HUDEP-2 (cell line): Measurements from ENCODE around the gene CNTNAP2.
"Not testable (repeated sequence)": the region's sequence is repeated elsewhere in the genome, so short reads cannot be mapped to it uniquely, and the experiment has no call there.

Source experiments
- DNase-seq, 76 experiments: peaks; one replicate each; lab custom pipeline; 2025; ENCODE audit not compliant: unreplicated experiment in 76 of 76; lab: John Stamatoyannopoulos, UW

CNTNAP2 gene

DNA sequence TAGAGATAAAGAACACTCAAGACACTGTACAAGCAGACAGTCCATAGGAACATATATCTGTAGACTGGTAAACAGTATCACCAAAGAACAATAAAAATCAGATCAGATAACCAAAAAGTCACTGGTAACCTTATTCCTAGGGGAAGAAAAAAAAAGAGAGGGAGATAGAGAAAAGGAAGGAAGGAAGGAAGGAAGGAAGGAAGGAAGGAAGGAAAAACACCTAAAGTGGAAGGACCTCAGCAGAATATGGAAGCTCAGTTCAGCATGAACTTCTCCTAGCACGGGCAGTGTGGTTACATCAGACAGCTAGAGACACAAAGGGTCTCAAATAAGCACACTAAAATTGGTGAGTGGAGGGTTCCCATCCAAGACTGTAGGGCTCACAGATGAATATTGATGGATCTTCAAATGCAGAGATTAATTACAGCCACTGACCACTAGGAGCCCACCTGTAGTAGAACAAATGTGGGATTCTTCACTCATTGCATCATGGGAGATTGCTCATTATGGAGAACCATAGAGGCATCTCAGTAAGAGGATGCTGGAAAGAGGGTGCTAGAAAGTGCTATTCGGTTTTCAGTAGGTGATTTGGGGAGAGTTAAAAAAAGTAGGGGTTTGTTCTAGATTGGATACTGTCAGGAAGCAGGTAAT, 2180.5 kb downstream of the CNTNAP2 start:
- DNase-seq: no peak

DNA sequence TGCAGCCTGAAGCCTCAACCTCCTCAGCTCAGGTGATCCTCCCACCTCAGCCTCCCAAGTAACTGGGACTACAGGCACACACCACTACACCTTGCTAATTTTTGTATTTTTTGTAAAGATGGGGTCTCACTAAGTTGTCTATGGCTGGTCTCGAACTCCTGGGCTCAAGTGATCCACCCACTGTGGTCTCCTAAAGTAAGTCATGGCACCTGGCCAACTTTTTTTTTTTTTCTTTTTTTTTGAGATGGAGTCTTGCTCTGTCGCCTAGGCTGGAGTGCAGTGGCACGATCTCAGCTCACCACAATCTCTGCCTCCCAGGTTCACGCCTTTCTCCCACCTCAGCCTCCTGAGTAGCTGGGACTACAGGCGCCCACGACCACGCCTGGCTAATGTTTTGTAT, 2182.2 kb downstream of the CNTNAP2 start:
- not testable (repeated sequence) for DNase-seq

DNA sequence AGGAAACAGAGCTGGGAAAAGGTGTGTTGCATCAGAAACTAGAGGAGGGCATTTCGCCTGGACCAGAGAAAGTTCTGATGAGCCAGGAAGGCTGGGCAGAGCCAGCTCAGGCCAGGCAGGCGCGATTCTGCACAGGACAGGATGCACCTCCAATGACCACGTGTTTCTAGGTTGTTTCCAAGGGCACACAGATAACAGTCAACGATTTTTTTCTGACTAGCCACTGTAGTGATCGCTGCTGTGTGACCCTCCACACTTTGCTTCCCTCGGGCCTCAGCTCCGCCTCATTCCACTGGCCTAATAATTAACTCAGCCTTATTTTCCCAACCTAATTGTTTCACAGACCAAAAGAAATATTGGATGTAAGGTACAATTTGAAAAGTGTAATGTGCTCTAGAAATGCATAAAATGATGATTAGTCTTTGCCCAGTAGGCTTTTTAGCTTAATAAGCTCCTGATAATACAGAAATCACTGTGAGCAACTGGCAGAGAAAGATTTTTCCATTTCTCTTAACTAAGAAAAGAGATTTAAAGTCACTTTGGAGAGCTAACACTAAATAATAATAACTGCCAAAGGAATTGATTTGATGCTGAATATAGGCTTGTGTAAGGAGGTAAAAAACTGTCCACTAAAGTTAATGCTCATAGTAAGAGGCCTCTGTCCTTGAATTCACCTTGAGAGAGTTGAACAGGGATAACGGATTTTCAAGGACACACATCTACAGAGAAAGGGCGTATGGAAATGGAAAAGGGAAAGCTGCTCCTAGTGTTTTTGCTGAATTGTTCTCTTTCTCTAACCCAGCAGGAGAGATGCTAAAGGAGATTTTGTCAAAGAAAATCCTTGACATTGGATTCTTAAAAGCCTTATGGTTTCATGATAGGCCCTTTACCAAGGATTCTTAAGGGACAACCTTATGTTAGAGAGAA, 2183.0 kb downstream of the CNTNAP2 start:
- no peak for DNase-seq

GRCh38 chr7:148302436-148302835, 2185.8 kb downstream of the CNTNAP2 start:
- DNase-seq: not testable (repeated sequence)

DNA sequence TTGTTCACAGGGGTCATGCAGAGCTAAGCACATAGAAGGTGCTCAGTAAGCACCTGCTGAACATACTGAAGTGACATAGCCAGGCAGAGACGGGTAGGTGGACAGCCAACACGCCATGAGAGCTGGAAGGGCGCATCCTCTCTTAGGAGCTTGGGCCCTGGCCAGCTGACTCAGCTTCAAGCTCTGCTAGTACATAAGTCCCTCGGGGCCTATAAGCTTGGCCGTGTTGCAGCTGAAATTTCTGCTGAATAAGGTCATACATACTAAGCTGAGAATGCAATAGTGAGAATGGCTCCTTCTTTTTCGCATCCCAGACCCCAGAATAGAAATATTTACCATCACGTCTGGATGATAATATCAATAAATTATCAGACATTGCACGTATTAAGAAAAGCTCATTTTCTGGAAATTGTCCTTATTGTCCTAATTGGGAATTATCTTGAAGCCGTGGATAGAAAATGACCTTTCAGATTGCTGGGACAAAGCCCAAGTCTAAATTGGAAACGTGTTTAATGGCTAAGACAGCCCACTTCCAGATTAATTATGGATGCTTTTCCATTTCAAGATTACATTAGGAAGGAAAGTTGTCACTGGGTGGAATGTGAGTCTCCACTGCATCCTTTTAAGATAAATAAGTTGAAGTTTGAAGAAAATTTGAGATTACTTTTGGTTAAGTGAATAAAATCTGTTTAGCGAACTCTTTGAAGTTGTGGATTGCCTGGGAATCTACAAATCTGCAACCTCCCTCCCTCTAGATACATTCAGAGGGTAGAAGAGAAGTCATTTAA, 2186.9 kb downstream of the CNTNAP2 start:
- DNase-seq: peak in 2 of 76 experiments; percentile 13 to 17

- no peak for DNase-seq
Observed at GRCh38 chr7:148304083-148304335, 2187.4 kb downstream of the CNTNAP2 start.

GRCh38 chr7:148304456-148304855, 2187.9 kb downstream of the CNTNAP2 start:
- DNase-seq: peak in 9 of 76 experiments; percentile 1 to 27 (median 10)

GRCh38 chr7:148306759-148307158, 2190.2 kb downstream of the CNTNAP2 start:
- DNase-seq: no peak

- no peak for DNase-seq
Observed at GRCh38 chr7:148318102-148318811, 2201.7 kb downstream of the CNTNAP2 start.

- no peak for DNase-seq
Observed at GRCh38 chr7:148318838-148319237, 2202.2 kb downstream of the CNTNAP2 start.

GRCh38 chr7:148319316-148319808, 2202.8 kb downstream of the CNTNAP2 start:
- no peak for DNase-seq

DNA sequence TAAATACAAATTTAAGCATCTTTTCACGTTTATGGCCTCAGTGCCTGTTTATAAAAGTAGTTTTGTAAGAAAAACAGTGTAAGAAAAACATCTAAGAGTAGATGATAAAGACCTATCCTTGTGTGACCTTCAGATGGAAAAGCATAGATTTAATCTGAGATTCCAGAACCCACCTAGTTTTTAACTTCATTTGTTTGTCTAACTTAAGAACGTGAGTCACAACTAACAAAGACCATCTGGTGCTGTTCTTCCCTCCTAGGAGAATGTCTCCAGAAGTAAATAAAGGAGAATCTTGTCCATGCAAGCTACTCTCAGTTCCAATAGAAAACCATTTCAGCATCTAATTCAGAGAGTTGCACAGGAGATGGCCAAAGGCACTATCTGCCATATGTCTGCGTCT, 2208.6 kb downstream of the CNTNAP2 start:
- DNase-seq: no peak

DNA sequence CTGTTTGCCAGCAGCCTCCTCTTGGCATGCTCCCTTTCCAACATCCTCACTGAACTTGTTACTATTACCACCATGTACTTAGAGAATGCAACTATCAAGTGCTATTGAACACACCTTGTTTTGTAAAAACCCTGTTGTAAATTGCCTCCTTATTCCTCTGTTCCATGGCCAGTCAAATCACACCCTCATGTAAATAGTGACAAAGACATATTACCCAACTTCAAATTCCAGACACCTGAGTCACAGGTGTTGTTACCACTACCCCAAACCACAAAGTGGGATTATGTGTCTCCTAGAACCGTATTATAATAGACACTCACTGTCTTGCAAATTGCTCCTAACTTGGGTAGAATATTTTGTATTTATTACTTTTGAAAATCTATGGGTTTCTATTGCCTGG, 2210.8 kb downstream of the CNTNAP2 start:
- no peak for DNase-seq

DNA sequence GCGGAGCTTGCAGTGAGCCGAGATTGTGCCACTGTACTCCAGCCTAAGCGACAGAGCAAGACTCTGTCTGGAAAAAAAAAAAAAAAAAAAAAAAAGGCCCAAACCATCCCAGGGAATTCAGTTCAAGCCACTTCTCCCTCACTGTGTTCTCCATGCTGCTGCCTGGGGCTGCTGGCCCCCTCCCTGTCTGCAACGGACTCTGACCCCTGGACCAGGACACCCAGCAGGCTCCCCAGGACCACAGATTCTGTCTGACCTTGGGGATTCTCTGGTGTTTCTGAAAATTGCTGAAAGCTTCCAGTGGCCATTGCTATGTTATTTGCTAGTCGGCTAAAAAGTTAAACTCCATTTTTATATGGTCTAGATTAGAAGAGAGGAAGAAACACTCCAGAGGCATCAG, 2212.3 kb downstream of the CNTNAP2 start:
- DNase-seq: no peak

- DNase-seq: no peak
Observed at GRCh38 chr7:148330124-148330818, 2213.7 kb downstream of the CNTNAP2 start.

DNA sequence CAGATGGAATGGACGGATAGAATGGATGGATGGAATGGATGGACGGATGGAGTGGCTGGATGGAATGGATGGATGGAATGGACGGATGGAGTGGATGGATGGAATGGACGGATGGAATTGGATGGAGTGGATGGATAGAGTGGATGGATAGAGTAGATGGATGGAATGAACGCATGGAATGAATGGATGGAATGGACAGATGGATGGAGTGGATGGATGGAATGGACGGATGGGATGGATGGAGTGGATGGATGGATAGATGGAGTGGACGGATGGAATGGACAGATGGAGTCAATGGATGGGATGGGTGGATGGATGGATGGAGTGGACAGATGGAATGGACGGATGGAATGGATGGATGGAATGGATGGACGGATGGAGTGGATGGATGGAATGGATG, 2214.2 kb downstream of the CNTNAP2 start:
- no peak for DNase-seq

DNA sequence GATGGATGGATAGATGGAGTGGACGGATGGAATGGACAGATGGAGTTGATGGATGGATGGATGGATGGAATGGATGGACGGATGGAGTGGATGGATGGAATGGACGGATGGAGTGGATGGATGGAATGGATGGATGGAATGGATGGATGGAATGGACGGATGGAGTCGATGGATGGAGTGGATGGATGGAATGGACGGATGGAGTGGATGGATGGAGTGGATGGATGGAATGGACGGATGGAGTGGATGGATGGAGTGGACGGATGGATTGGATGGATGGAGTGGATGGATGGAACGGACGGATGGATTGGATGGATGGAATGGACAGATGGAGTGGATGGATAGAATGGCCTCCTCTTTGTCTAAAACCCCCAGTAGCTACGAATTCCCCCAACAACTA, 2214.9 kb downstream of the CNTNAP2 start:
- peak in 2 of 76 experiments; percentile 3 to 10 for DNase-seq

DNA sequence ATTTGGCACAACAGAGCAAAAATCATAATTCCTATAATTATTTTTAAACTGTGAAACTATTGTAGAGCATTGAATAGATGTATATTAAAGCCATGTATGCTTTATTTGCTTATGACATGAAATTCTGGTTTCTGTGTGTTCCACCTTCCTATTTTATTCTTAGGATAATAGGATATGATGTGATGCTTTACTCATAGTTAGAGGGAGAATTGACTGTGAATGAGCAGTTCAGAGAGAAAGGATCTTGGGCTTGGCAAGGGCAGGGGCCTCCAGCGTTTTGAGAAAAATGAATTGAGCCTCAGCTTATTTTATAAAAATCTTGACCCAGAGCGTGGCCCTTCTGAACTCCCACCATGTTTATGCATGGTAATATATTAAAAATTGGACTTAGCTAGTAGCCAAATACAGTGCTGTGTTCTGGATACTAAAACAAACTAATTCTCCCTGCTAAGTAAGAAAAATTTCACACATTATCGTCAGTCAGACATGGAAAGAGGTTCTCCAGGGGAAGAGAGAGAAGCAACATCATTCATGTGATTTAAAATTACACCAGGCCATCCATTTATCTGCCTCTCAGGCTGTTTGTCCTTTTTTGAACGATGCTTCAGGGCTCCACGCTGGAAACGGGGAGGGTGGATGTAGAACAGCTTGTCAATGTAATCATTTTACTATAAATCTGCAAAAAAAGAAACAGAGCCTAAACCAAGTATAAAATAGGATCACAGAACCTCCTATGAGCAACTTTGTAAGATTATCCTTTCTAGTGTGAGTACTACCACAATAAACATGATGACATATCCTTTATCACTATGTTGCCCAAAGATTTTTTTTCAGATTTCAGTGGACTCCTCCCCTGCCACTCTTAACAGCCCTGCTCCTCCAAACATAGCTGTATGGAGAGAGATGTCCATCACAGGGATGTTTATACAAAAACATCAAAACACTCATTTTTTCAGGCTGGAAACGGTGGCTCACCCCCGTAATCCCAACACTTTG, 2215.9 kb downstream of the CNTNAP2 start:
- DNase-seq: no peak

DNA sequence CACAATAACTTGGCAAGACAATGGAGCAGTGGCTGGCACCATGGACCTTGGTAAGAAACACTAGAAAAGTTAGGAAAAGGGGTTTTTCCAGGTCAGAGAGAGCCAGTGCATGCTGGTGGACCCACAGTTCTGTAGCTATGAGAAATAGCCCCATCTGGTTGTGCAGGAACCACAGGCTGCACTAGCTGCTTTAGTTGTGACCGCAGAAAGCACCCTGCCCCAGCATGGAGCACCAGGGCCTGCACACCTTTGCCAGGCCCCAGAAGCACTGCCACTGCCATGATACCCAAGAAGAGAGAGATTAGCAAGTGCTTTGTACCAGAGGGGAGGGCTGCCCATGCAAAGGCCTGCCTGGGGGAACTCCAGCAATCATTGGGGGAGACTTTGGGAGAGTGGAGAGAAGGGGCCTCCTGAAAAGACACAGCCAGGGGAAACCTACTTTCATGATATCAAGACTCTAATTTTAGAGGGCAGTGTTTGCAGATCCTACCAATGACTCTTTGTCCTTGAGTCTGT, 2217.9 kb downstream of the CNTNAP2 start:
- DNase-seq: no peak
